ENCODE results near the gene C4A.
"Not testable (repeated sequence)": the region's sequence is repeated elsewhere in the genome, so short reads cannot be mapped to it uniquely, and the experiment has no call there.

DNA sequence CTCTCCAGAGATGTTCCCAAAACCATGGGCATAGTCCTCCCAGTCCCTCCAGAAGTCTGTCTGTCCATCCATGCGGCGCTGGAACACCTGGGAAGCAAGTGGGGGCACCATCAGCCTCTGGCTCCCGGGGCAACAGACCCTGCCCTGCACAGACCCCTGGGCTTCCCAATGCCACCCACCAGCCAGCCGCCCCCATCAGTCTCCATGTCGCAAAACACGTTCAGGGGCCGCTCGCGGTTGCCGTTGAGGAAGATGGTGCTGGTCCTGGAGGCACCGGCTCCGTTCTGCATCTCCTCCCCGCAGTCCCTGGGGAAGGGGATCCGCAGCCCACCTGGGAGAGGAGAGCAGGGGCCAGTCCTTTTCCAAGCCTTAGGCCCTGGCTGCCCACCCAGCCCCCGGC is 60.4 kb downstream of the C4A start:
- TF ChIP-seq, protein P1, sequence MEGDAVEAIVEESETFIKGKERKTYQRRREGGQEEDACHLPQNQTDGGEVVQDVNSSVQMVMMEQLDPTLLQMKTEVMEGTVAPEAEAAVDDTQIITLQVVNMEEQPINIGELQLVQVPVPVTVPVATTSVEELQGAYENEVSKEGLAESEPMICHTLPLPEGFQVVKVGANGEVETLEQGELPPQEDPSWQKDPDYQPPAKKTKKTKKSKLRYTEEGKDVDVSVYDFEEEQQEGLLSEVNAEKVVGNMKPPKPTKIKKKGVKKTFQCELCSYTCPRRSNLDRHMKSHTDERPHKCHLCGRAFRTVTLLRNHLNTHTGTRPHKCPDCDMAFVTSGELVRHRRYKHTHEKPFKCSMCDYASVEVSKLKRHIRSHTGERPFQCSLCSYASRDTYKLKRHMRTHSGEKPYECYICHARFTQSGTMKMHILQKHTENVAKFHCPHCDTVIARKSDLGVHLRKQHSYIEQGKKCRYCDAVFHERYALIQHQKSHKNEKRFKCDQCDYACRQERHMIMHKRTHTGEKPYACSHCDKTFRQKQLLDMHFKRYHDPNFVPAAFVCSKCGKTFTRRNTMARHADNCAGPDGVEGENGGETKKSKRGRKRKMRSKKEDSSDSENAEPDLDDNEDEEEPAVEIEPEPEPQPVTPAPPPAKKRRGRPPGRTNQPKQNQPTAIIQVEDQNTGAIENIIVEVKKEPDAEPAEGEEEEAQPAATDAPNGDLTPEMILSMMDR (IDR thresholded peaks at IDR 0.05) = not testable (repeated sequence)
- TF ChIP-seq, protein P2, sequence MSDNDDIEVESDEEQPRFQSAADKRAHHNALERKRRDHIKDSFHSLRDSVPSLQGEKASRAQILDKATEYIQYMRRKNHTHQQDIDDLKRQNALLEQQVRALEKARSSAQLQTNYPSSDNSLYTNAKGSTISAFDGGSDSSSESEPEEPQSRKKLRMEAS (IDR thresholded peaks at IDR 0.05) = not testable (repeated sequence)
- TF ChIP-seq RNF2 (IDR thresholded peaks at IDR 0.05; ENCODE audit: borderline replicate concordance, low read depth) = not testable (repeated sequence)
